Measurements from ENCODE around the gene PLOD3.
A peak's percentile ranks its signal among the peaks of the same experiment; 100 is the strongest.
"Not testable (repeated sequence)": the region's sequence is repeated elsewhere in the genome, so short reads cannot be mapped to it uniquely, and the experiment has no call there.

PLOD3 gene

DNA sequence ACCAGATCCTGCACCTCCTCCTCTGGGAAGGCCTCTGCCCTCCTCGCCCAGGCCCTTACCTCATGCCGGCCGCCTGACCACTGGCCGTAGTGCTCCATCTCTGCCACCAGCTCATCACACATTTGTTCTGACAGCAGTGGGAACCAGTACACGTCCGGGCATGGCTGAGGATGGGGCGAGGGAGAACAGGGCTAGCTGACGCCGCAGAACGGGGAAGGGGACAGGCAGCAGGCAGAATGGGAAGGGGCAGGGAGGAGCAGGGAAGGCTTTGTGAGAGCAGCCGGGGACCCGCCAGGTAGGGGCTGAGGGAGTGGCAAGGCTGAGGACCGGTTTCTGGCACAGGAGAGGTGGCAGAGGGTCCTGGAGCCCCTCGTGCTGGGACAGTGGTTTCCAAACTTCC is 8.6 kb downstream of the PLOD3 start:
- DNase-seq (ENCODE audit: low spot score) = no peak
- no peak overlapping the region for H3K27ac ChIP-seq
- TF ChIP-seq, protein P1, sequence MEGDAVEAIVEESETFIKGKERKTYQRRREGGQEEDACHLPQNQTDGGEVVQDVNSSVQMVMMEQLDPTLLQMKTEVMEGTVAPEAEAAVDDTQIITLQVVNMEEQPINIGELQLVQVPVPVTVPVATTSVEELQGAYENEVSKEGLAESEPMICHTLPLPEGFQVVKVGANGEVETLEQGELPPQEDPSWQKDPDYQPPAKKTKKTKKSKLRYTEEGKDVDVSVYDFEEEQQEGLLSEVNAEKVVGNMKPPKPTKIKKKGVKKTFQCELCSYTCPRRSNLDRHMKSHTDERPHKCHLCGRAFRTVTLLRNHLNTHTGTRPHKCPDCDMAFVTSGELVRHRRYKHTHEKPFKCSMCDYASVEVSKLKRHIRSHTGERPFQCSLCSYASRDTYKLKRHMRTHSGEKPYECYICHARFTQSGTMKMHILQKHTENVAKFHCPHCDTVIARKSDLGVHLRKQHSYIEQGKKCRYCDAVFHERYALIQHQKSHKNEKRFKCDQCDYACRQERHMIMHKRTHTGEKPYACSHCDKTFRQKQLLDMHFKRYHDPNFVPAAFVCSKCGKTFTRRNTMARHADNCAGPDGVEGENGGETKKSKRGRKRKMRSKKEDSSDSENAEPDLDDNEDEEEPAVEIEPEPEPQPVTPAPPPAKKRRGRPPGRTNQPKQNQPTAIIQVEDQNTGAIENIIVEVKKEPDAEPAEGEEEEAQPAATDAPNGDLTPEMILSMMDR (IDR thresholded peaks at IDR 0.05) = no peak
- no peak overlapping the region for H3K4me3 ChIP-seq

DNA sequence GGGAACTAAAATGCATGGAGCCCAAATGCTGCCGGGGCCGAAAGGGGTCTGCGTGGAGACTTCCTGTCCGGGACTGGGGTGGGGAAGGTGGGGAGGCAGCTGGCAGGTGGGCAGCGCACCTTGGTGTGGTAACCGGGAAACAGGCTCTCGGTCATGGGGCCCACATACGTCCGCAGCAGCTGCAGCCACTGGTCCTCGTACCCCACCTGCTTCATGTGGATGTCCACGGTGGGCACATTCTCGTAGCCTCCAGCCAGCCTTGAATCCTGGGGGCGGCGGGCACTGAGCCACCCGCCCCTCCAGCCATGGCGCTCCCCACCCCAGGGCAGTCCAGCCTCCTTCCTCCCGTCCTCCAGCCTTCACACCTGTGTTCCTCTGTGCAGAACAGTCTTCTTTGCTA is 9.9 kb downstream of the PLOD3 start:
- DNase-seq (ENCODE audit: low spot score) = no peak
- no peak overlapping the region for H3K4me3 ChIP-seq
- H3K27ac ChIP-seq = no peak overlapping the region
- TF ChIP-seq, protein P1 (IDR thresholded peaks at IDR 0.05) = no peak

DNA sequence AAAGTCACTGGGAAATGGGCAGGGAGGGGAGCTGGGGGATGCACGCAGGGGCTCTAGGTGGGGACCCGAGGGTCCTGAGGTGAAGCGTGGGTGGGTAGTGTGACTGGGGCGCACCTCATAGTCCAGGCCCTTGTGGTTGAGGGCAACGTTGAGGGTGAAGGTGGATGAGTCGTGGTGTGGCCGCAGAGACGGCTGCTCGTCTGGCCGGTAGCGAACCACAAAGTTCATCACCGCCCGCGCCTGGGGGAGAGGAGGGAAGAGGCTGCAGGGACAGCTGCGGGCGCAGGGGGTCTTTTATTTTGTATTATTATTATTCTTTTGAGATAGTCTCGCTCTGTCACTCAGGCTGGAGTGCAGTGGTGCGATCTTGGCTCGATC is 10.7 kb downstream of the PLOD3 start:
- no peak overlapping the region for H3K4me3 ChIP-seq
- TF ChIP-seq, protein P1 (IDR thresholded peaks at IDR 0.05) = no peak
- H3K27ac ChIP-seq = no peak overlapping the region
- no peak for DNase-seq (ENCODE audit: low spot score)

DNA sequence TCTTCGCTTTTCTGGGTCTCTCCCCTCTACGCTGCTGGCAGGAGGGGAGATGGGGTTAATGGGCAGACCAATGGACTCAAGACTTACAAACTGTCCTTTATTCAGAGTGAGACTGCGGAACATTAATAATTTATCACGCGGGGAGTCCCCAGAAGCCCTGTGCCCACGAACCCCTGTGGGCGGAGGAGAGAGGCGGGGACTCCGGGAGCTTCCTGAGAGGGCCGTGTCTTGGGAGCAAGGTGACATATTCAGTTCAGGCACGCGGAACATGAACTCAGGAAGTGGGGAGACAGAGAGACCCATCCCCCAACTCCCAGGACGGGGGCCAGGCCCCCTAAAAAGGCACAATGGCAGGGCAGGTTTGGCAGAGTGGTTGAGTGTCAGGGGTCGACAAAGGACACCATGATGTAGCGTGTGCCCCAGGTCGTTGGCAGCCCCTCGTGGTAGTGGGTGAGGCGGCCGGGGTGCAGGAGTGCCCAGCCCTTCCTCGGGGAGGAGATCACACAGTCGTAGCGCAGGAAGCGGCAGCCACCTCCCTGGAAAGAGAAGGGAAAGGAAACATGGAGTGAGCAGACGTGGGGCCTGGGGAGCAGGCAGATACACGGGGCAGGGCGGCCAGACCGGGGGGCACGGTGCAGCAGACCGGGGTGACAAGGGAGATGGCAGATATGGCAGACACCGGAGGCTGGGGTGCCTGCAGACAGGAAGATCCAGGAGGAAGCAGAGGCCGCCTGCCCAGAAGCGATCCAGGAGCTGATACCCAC is 11.3 kb downstream of the PLOD3 start:
- TF ChIP-seq, protein P1 (IDR thresholded peaks at IDR 0.05) = no peak
- Histone ChIP-seq H3K4me3 (no peak overlapping the region), H3K27ac (no peak overlapping the region)
- no peak for DNase-seq (ENCODE audit: low spot score)

DNA sequence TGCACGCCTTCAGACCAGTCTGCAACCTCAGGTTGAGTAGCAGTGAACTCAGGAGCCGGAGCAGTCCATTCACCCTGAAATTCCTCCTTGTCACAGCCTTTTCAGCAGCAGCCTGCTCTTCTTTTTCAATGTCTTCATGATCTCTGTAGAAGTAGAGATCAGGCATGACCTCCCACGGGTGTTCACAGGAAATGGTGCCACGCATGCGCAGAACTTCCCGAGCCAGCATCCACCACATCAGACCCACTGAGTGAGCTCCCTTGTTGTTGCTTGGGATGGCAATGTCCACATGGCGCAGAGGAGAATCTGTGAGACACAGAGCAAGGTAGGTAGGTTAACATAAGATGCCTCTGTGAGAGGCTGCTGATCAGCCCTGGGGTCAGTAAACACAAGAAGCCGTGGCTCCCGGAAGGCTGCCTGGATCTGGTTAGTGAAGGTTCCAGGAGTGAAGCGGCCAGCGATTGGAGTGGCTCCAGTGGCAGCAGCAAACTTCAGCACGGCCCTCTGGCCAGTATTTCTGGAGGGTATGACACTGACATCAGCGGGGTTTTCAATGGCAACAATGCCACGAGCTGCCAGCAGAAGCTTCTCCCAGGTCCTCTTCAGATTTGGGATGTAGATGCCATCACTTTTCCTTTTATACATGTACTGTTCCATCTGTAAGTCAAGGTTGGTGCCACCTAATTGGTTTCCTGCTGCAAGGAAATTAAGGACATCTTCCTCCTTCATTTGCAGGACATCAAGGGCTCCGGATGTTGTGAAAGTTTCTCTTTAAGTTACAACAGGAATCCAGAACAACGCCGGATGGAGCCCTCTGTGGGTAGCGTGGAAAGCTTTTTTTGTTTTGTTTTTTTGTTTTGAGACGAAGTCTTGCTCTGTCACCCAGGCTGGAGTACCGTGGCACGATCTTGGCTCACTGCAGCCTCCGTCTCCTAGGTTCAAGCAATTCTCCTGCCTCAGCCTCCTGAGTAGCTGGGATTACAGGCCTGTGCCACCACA is 13.3 kb downstream of the PLOD3 start:
- DNase-seq (ENCODE audit: low spot score); H3K4me3 ChIP-seq; H3K27ac ChIP-seq: not testable (repeated sequence)

DNA sequence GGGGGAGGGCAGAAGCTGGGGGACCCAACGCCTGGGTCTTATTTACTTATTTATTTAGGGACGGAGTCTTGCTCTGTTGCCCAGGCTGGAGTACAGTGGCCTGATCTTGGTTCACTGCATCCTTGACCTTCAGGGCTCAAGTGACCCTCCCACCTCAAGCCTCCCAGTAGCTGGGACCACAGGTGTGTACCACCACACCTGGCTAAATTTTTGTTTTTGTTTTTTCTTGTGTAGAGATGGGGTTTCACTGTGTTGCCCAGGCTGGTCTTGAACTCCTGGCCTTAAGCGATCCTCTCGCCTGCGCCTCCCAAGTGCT is 14.8 kb downstream of the PLOD3 start:
- no peak for DNase-seq (ENCODE audit: low spot score)
- TF ChIP-seq, protein P1 (IDR thresholded peaks at IDR 0.05) = no peak
- Histone ChIP-seq H3K27ac (no peak overlapping the region), H3K4me3 (no peak overlapping the region)

DNA sequence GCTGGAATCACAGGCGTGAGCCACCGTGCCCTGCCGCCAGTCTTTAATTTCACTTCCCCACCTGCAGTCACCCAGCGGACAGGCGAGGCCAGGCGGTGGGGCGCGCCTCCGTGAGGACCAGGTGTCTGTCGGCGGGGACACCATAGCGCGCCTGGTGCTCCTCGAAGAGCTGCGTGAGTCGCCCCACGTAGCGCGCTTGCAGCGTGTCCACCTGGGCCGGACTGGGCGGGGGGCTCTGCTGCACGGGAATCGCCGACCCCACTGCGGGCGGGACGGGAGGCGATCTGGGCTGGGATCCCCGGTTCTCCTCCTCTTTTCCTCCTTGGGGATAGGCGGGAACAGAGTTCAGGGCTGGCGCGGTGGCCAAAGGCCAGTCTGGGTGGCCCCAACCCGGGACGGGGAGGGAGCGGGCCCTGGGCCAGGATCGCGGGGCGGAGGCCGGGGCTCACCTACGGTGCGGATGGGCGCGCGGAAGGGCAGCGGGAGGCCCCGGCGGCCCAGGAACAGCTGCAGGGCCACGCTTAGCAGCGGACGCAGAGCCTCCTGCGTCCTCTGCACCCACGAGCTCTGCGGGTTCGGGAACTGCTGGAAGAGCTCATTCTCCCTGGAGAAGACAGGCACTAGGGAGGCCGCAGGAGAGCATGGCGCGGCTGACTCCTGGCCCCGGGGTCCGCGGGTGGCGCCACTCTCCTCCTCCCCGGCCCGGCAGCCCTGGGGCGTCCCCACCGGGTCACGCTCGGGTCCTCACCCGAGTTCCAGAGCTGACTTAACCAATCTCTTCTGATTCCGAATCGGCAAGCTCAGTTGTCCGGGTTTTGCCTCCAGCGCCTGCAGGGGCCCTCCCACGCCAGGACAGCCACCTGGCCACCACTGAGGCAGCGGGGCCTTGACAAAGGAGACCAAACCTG is 15.4 kb downstream of the PLOD3 start:
- no peak for DNase-seq (ENCODE audit: low spot score)
- TF ChIP-seq, protein P1 (IDR thresholded peaks at IDR 0.05) = no peak
- no peak overlapping the region for H3K27ac ChIP-seq
- H3K4me3 ChIP-seq = peak overlapping the region; percentile 57

Measured in coronary artery (tissue), 2 donors.